BLaER1 (cell line): ENCODE measurements around the gene GMPR.

Source experiments
- H3K27ac ChIP-seq: shearing (Covaris generic); formaldehyde crosslinking; 2 replicates; pipeline ENCODE4 v1.8.1; 2022
- H3K27me3 ChIP-seq: shearing (Covaris generic); formaldehyde crosslinking; 2 replicates; pipeline ENCODE4 v1.8.1; 2022
- H3K36me3 ChIP-seq: shearing (Covaris generic); formaldehyde crosslinking; 2 replicates; pipeline ENCODE4 v1.8.1; 2022
- H3K4me1 ChIP-seq: shearing (Covaris generic); formaldehyde crosslinking; 2 replicates; pipeline ENCODE4 v1.8.1; 2022
- H3K4me2 ChIP-seq: shearing (Covaris generic); formaldehyde crosslinking; 2 replicates; pipeline ENCODE4 v1.8.1; 2022
- H3K4me3 ChIP-seq: shearing (Covaris generic); formaldehyde crosslinking; 2 replicates; pipeline ENCODE4 v1.8.1; 2022
- H3K9ac ChIP-seq: shearing (Covaris generic); formaldehyde crosslinking; 2 replicates; pipeline ENCODE4 v1.8.1; 2022
- H3K9me3 ChIP-seq: shearing (Covaris generic); formaldehyde crosslinking; 2 replicates; pipeline ENCODE4 v1.8.1; 2022
- H4K20me1 ChIP-seq: shearing (Covaris generic); formaldehyde crosslinking; 2 replicates; pipeline ENCODE4 v1.8.1; 2022
- Cebpa-rat ChIP-seq: shearing (Covaris generic); IDR thresholded peaks from 2 replicates; pipeline ENCODE4 v1.8.1; 2022

Gene GMPR

DNA sequence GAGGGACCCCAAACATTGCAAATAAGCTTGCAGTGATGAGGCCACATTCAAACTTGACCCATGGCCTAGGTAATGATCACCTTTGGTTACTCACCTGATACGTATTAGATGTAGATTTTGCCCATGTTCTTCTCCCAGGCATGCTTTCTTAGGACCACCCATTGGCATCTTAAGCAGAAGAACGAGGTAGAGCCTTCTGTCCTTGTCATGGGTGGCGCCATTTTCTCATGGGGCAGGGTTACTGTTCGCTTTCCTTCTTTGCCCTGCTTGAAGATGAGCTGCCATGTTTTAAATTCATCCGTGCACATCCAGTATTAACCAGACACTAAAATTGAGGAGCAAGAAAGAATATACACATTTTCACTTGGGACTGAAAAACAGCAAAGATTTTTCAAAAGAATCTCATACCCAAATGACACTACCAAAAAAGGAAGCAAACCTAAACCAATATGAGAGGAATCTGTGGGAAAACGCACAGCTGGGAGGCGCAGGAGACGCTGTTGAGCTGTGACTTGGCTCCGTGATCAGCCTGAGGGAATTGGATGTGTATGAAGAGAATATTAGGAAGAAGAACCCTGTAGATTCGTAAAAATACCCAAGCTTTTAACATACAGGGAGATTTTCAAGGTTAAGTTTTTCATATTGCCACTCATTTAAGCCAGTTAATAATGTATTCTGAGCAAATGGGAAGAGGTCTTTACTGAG lies 36.6 kb downstream of the GMPR start:
- Histone ChIP-seq H3K27me3 (no peaks in the 10 kb centered on the region), H3K4me2 (peak overlapping the region; percentile 55), H3K27ac (no peak overlapping the region), H3K9me3 (no peaks in the 10 kb centered on the region), H4K20me1 (no peaks in the 10 kb centered on the region), H3K9ac (no peak overlapping the region), H3K36me3 (no peaks in the 10 kb centered on the region), H3K4me3 (no peak overlapping the region), H3K4me1 (peaks cover 42% of the 10 kb centered on the region)
- TF ChIP-seq Cebpa-rat: no peak

DNA sequence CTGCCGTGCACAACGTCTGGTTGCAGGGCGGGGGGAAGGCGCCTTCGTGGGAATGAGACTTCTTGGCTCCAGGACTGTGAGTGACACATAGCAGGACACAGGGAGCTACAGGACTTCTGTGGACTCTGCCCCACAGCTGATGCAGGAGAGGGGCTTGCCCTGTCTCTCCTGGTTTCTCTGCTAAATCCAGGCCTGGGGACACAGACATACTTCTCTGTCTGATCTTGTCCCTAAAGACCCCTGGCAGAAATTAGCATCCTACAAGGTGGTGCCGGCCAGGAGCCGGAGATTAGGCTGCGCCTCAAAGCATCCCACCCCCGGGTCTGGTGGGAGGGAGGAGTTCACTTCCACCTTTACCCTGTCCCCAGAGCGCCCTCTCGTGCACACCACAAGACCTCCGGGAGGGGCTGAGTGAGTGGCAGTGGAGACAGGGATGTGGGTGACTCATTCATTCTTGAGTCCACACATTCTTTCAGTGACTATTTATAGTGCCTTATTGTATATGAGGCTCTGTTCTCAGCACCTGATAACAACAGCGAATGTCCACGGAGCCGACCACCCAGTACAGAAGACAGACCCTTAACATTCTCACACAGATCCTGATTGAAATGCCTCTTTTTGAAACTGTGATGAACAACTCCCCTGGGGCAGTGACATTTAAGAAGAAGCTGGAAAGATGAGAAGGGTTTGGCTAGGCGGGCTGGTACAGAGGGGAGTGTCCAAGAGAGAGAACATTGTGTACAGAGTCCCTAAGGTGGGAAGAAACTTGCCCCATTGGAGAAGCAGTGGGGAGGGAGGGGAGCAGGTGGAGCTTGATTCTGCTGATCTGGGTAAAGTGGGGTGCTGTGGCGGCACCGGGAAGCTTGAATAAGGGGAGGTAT lies 39.0 kb downstream of the GMPR start:
- H4K20me1 ChIP-seq: no peaks in the 10 kb centered on the region
- H3K27ac ChIP-seq: no peak overlapping the region
- H3K36me3 ChIP-seq: no peaks in the 10 kb centered on the region
- TF ChIP-seq Cebpa-rat: no peak
- H3K9me3 ChIP-seq: no peaks in the 10 kb centered on the region
- peak overlapping the region; percentile 6 for H3K4me2 ChIP-seq
- no peaks in the 10 kb centered on the region for H3K27me3 ChIP-seq
- no peak overlapping the region for H3K9ac ChIP-seq
- peaks cover 37% of the 10 kb centered on the region for H3K4me1 ChIP-seq
- H3K4me3 ChIP-seq: no peak overlapping the region

DNA sequence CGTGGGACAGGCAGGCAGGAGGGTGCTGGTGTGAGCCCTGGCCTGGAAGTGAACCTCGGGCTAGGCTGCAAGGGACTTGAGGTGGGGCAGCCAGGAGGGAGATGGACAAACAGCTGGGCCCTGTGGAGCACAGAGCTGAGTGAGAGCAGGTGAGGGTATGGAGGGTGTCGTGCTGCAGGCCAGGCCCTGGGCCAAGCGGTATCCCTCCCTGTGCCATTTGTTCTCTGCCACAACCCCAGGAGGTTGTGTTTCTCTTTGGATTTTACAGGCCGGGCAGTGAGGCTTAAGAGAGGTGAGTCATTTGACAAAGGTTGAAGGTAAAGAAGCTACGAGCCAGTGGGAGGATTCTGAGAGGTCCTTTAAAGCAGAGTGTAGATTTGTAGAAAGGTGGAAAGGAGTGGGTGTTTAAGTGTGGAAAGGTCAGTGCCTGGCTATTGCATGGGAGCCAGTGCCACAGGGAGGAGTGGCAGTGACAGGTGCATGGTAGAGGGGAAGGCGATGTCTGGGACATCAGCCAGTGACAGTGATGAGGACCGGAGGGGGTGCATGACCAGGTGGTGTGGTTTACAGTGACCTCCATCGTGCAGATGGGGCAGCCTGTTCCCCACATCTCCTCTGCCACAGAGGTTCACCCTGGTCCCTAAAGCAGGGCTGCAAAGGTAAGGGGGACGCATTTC lies 39.8 kb downstream of the GMPR start:
- Histone ChIP-seq H3K36me3 (no peaks in the 10 kb centered on the region), H3K9me3 (no peaks in the 10 kb centered on the region), H3K27me3 (no peaks in the 10 kb centered on the region), H3K4me3 (no peak overlapping the region), H3K27ac (no peak overlapping the region), H3K4me2 (peak overlapping the region; percentile 6), H4K20me1 (no peaks in the 10 kb centered on the region), H3K9ac (no peak overlapping the region), H3K4me1 (peaks cover 30% of the 10 kb centered on the region)
- TF ChIP-seq Cebpa-rat: no peak

DNA sequence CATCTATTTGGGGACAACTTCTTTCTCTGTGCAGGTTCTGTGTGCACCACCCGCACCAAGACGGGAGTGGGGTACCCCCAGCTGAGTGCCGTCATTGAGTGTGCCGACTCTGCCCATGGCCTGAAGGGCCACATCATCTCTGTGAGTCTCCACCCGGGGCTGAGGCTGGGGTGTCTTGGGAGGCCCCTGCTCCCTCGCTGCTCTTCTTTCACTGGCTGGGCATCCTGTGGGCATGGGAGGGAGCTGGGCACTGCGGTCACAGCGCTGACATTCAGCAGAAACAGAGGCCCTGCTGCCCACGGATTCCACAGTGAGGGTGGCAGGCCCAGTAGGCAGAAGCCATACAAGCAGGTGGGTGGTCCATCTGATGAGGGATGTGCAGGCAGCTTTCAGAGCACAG lies 40.4 kb downstream of the GMPR start:
- Histone ChIP-seq H3K4me1 (peaks cover 28% of the 10 kb centered on the region), H3K9ac (no peak overlapping the region), H4K20me1 (no peaks in the 10 kb centered on the region), H3K4me2 (no peak overlapping the region), H3K4me3 (no peak overlapping the region), H3K9me3 (no peaks in the 10 kb centered on the region), H3K27me3 (no peaks in the 10 kb centered on the region), H3K27ac (no peak overlapping the region), H3K36me3 (no peaks in the 10 kb centered on the region)
- TF ChIP-seq Cebpa-rat: no peak

DNA sequence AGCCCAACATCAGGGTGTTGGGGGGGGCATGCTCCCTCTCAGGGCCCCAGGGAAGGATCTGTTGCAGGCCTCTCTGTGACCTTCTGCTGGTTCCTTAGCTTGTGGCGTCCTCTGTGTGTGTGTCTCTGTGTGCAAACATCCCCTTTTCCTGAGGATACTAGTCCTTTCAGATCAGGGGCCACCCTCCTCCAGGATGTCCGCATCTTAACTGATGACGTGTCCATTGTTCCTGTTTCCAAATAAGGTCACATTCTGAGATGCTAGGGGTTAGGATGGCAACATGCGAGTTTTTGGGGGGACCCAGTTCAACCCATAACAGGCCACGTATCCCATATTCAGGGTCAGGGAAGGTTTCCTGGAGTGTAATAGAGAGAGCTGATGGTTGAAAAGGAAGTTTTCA lies 40.9 kb downstream of the GMPR start:
- H3K36me3 ChIP-seq: no peaks in the 10 kb centered on the region
- no peak overlapping the region for H3K9ac ChIP-seq
- no peak overlapping the region for H3K27ac ChIP-seq
- H3K27me3 ChIP-seq: no peaks in the 10 kb centered on the region
- no peak overlapping the region for H3K4me3 ChIP-seq
- H3K4me2 ChIP-seq: no peak overlapping the region
- H3K9me3 ChIP-seq: no peaks in the 10 kb centered on the region
- TF ChIP-seq Cebpa-rat: no peak
- H3K4me1 ChIP-seq: peaks cover 28% of the 10 kb centered on the region
- H4K20me1 ChIP-seq: no peaks in the 10 kb centered on the region

DNA sequence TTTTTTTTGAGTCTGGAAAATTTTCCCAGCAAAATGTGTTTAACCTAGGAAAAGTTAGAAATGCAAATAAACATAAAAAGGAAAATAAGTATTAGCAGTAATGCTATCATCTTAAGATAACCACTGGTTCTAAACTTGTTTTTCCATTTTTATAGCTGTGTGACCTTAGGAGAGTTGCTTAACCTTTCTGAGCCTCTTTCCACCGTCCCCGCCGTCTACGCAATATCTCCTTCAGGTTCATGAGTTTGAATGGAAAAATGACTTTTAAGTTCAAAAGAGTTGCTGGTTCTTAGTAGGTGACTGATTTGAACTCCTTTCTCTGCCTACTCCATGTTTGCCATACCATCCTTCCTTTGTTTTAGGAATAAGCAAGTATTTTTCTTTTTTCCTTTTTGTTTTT lies 44.0 kb downstream of the GMPR start:
- no peak for TF ChIP-seq Cebpa-rat
- H3K36me3 ChIP-seq: no peaks in the 10 kb centered on the region
- H3K9me3 ChIP-seq: no peaks in the 10 kb centered on the region
- no peak overlapping the region for H3K9ac ChIP-seq
- H3K4me2 ChIP-seq: no peak overlapping the region
- H3K27ac ChIP-seq: no peak overlapping the region
- no peak overlapping the region for H3K4me3 ChIP-seq
- H3K4me1 ChIP-seq: peaks cover 15% of the 10 kb centered on the region
- no peaks in the 10 kb centered on the region for H4K20me1 ChIP-seq
- H3K27me3 ChIP-seq: no peaks in the 10 kb centered on the region

DNA sequence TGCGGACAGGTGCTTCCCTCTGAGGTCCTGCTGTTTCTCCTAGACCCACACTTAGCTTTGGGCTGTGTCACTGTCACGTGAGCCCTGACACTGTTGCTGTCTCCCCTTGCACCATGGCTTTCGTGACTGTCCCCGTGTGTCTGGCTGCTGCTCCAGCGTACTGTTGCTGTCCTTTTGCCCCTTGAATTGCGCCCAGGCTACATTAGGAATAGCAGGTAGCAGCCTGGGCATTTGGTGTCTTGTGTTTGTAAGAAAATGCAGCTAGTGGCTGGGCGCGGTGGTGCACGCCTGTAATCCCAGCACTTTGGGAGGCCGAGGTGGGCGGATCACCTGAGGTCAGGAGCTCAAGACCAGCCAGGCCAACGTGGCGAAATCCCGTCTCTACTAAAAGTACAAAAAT lies 46.1 kb downstream of the GMPR start:
- no peaks in the 10 kb centered on the region for H3K36me3 ChIP-seq
- no peaks in the 10 kb centered on the region for H3K27me3 ChIP-seq

DNA sequence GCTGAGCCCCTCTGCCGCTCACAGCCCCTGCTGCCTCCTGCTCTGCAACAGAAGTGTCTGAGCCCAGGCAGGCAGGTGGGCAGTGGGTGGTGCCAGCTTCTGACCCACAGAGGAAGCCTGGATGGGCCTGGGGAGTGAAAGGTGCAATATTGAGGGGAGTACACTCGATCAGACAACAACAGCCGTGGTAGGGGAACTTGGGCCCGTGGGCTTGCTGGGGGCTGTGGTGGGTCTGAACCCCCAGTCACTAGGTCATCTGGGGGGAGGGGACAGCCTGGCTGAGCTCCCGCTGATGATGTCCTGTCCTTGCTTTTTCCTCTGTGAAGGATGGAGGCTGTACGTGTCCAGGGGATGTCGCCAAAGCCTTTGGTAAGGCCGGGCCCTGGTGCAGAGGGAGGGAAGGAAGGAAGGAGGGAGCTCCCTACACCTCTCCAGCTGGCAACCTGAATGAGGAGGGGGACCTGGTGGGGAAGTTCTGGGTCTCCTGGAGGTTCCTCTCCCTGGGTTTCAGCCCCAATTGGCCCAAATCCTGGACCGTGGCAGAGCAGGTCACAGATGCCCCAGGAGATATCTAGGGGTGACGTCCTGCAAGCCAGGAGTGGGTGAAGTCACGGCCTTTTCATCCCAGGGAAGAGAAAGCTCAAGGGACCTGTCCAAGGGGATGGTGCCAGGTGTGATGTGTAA lies 47.2 kb downstream of the GMPR start:
- Histone ChIP-seq H4K20me1 (no peaks in the 10 kb centered on the region), H3K4me3 (no peak overlapping the region), H3K36me3 (no peaks in the 10 kb centered on the region), H3K27ac (no peak overlapping the region), H3K27me3 (no peaks in the 10 kb centered on the region), H3K4me2 (no peak overlapping the region), H3K9me3 (no peaks in the 10 kb centered on the region), H3K4me1 (peaks cover 9% of the 10 kb centered on the region; the same call in 1 of the 2 replicates), H3K9ac (no peak overlapping the region)
- TF ChIP-seq Cebpa-rat: no peak

More for the DNA sequence above, 46.1 kb downstream of the GMPR start:
- Histone ChIP-seq H3K27ac (no peak overlapping the region), H3K4me3 (no peak overlapping the region), H4K20me1 (no peaks in the 10 kb centered on the region), H3K9me3 (no peaks in the 10 kb centered on the region), H3K9ac (no peak overlapping the region), H3K4me1 (peaks cover 9% of the 10 kb centered on the region; the same call in 1 of the 2 replicates), H3K4me2 (no peak overlapping the region)
- TF ChIP-seq Cebpa-rat: no peak

DNA sequence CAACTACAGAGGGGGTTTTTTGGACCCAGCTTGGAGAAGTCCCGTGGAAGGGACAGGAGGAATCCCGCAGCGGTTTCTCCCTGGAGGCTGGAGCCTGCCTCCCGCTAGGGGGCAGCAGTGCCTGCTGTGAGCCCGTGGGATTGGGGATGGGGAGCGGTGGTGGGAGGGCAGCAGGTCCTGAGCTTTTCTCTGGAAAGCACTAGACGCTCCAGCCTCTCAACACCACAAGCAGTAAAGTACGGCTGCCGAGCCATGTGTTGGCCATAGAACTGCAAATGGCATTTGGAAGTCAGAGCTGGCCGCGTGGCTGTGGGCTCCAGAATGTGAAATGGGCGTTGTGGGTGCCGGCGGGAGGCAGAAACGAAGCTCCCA lies 47.8 kb downstream of the GMPR start:
- Histone ChIP-seq H3K9ac (no peak overlapping the region), H4K20me1 (no peaks in the 10 kb centered on the region), H3K4me3 (no peak overlapping the region), H3K27me3 (no peaks in the 10 kb centered on the region), H3K4me2 (no peak overlapping the region), H3K27ac (no peak overlapping the region), H3K9me3 (no peaks in the 10 kb centered on the region), H3K4me1 (peaks cover 9% of the 10 kb centered on the region; the same call in 1 of the 2 replicates), H3K36me3 (no peaks in the 10 kb centered on the region)
- TF ChIP-seq Cebpa-rat: no peak
